Measurements from ENCODE around the gene NECAB3.

The NECAB3 gene

GRCh38 chr20:33667245-33667675 lies 7.0 kb downstream of the NECAB3 start:
- peak overlapping the region; percentile 65 for H3K4me3 ChIP-seq (ENCODE audit: low read depth, low read length)
- no peak for TF ChIP-seq CTCF (conservative IDR thresholded peaks at IDR 0.05; ENCODE audit: low read depth, low read length)
- DNase-seq (ENCODE audit: low read depth), result no peak

GRCh38 chr20:33666293-33667244 lies 7.7 kb downstream of the NECAB3 start, which contains the start of gene ACTL10:
TSS of gene ACTL10 (plus strand) at chr20:33666943. CDS start at chr20:33667498, 555 bp downstream.
- H3K4me3 ChIP-seq (ENCODE audit: low read depth, low read length), result peak within 1 kb of the TSS; percentile 65
- TF ChIP-seq CTCF (conservative IDR thresholded peaks at IDR 0.05; ENCODE audit: low read depth, low read length), result peak; percentile 63
- DNase-seq (ENCODE audit: low read depth), result peak; percentile 99

GRCh38 chr20:33664762-33665144 lies 9.5 kb downstream of the NECAB3 start:
- TF ChIP-seq CTCF (conservative IDR thresholded peaks at IDR 0.05; ENCODE audit: low read depth, low read length), result no peak
- DNase-seq (ENCODE audit: low read depth), result no peak

GRCh38 chr20:33664085-33664761 lies 10.0 kb downstream of the NECAB3 start:
- no peak for TF ChIP-seq CTCF (conservative IDR thresholded peaks at IDR 0.05; ENCODE audit: low read depth, low read length)
- peak overlapping the region; percentile 79 for H3K4me3 ChIP-seq (ENCODE audit: low read depth, low read length)
- no peak for DNase-seq (ENCODE audit: low read depth)

More at GRCh38 chr20:33664762-33665144, 9.5 kb downstream of the NECAB3 start:
- no peak overlapping the region for H3K4me3 ChIP-seq (ENCODE audit: low read depth, low read length)

- TF ChIP-seq CTCF (conservative IDR thresholded peaks at IDR 0.05; ENCODE audit: low read depth, low read length), result no peak
- DNase-seq (ENCODE audit: low read depth), result peak; percentile 69
- H3K4me3 ChIP-seq (ENCODE audit: low read depth, low read length), result peak overlapping the region; percentile 79
These were observed 10.8 kb downstream of the NECAB3 start for GRCh38 chr20:33663161-33664084.

- peak within 1 kb of the TSS; percentile 79 for H3K4me3 ChIP-seq (ENCODE audit: low read depth, low read length)
- no peak for DNase-seq (ENCODE audit: low read depth)
- no peak for TF ChIP-seq CTCF (conservative IDR thresholded peaks at IDR 0.05; ENCODE audit: low read depth, low read length)
These were observed 12.1 kb downstream of the NECAB3 start, which contains the start of gene C20orf144 for GRCh38 chr20:33662172-33662571. TSS of gene C20orf144 (plus strand) at chr20:33662327. CDS start at chr20:33662346, 19 bp downstream.
